ENCODE measurements around the gene SHANK1. TPM values are rescaled to one million over a fixed set of nuclear protein-coding genes. Genes with fewer than 3 reads are reported as not detected.

Gene SHANK1
- total and polyA plus RNA-seq, 2 donors from 2014 or later: 0.24 to 0.35 TPM

- DNase-seq (no peak), FAIRE-seq (no peak)
- H3K4me3 ChIP-seq (ENCODE audit: low read length in 3 of 3): no peak overlapping the region
- peaks cover 3% of the 10 kb centered on the region for H3K27me3 ChIP-seq (ENCODE audit: control insufficient read depth, insufficient read depth, low read length)
- peaks cover 0 to 4% (median 0%) of the 10 kb centered on the region in 3 donors for H3K9me3 ChIP-seq (ENCODE audit: control insufficient read depth in 2 of 3, insufficient read depth in 1 of 3, low read length in 3 of 3)
- H3K9ac ChIP-seq (ENCODE audit: low read length in 3 of 3): no peak overlapping the region
- no peak overlapping the region for H3K27ac ChIP-seq (ENCODE audit: low read depth in 2 of 2, low read length in 2 of 2)
- TF ChIP-seq CTCF (IDR thresholded peaks at IDR 0.05; ENCODE audit: borderline replicate concordance, extremely low read depth, insufficient read depth): no peak
- H3K4me1 ChIP-seq (ENCODE audit: control insufficient read depth in 2 of 3, insufficient read depth in 2 of 3, low read depth in 1 of 3, low read length in 3 of 3): no peaks in the 10 kb centered on the region
- intact Hi-C loops (cut with DNase I): no loop called here
- H3K36me3 ChIP-seq (ENCODE audit: control insufficient read depth in 2 of 3, insufficient read depth in 3 of 3, low read length in 3 of 3): no peaks in the 10 kb centered on the region
Observed at GRCh38 chr19:50640368-50640767, 79.2 kb downstream of the SHANK1 start.

- Histone ChIP-seq H3K4me1 (ENCODE audit: control insufficient read depth in 2 of 3, insufficient read depth in 2 of 3, low read depth in 1 of 3, low read length in 3 of 3) (no peaks in the 10 kb centered on the region), H3K27ac (ENCODE audit: low read depth in 2 of 2, low read length in 2 of 2) (no peak within 1 kb of the TSS), H3K36me3 (ENCODE audit: control insufficient read depth in 2 of 3, insufficient read depth in 3 of 3, low read length in 3 of 3) (no peaks in the 10 kb centered on the region), H3K9me3 (ENCODE audit: control insufficient read depth in 2 of 3, insufficient read depth in 1 of 3, low read length in 3 of 3) (peaks cover 0 to 10% (median 0%) of the 10 kb centered on the region in 3 donors), H3K9ac (ENCODE audit: low read length in 3 of 3) (no peak within 1 kb of the TSS), H3K27me3 (ENCODE audit: control insufficient read depth, insufficient read depth, low read length) (peaks cover 3% of the 10 kb centered on the region), H3K4me3 (ENCODE audit: low read length in 3 of 3) (peak within 1 kb of the TSS in 2 of 3 donors; percentile 37 to 42)
- TF ChIP-seq CTCF (IDR thresholded peaks at IDR 0.05; ENCODE audit: borderline replicate concordance, extremely low read depth, insufficient read depth): no peak
- DNase-seq (peak; percentile 65 to 83 (median 70)), FAIRE-seq (no peak)
- intact Hi-C loops (cut with DNase I): no loop called here
Observed at GRCh38 chr19:50639121-50640112, 80.2 kb downstream of the SHANK1 start, which contains the start of gene SYT3. TSS of gene SYT3 (minus strand) at chr19:50639881. CDS start at chr19:50637411, 2,470 bp downstream.

DNA sequence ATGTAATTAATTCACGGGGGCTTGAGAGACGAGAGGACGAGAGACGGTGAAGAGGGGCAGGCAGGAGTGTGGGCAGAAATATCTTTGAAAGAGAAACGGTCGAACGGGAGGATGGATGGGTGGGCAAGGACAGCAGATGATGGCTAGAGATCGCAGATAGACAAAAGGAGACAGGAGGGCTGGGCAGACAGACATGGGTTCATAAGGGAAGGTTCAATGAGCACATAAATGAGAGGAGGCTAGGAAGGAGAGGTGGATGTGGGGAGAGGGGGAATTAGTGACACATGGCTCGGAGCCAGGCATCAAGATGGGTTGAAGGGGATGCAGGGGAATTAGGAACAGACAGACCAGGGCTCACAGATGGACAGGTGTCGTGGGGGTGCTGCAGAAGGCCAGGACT lies 81.0 kb downstream of the SHANK1 start:
- Histone ChIP-seq H3K9me3 (ENCODE audit: control insufficient read depth in 2 of 3, insufficient read depth in 1 of 3, low read length in 3 of 3) (peaks cover 0 to 18% (median 6%) of the 10 kb centered on the region in 3 donors), H3K27me3 (ENCODE audit: control insufficient read depth, insufficient read depth, low read length) (peaks cover 3% of the 10 kb centered on the region), H3K9ac (ENCODE audit: low read length in 3 of 3) (no peak overlapping the region), H3K4me1 (ENCODE audit: control insufficient read depth in 2 of 3, insufficient read depth in 2 of 3, low read depth in 1 of 3, low read length in 3 of 3) (no peaks in the 10 kb centered on the region), H3K4me3 (ENCODE audit: low read length in 3 of 3) (no peak overlapping the region), H3K36me3 (ENCODE audit: control insufficient read depth in 2 of 3, insufficient read depth in 3 of 3, low read length in 3 of 3) (no peaks in the 10 kb centered on the region), H3K27ac (ENCODE audit: low read depth in 2 of 2, low read length in 2 of 2) (no peak overlapping the region)
- no peak for TF ChIP-seq CTCF (IDR thresholded peaks at IDR 0.05; ENCODE audit: borderline replicate concordance, extremely low read depth, insufficient read depth)
- DNase-seq (no peak), FAIRE-seq (no peak)
- intact Hi-C loops (cut with DNase I): no loop called here
